ENCODE measurements around the gene DHX40. TPM values are rescaled to one million over a fixed set of nuclear protein-coding genes. Genes with fewer than 3 reads are reported as not detected.

The DHX40 gene
- polyA plus RNA-seq, 1 of the 3 experiments (the other 2 are of a cell fraction) = 33.8 TPM

GRCh38 chr17:59634632-59635541, 69.5 kb downstream of the DHX40 start:
- POLR2A ChIA-PET = interaction anchor here (1.6 kb wide), 1 partner anchor 15 kb away, joined by 8 read pairs; the partner anchor contains the start of gene CLTC

GRCh38 chr17:59637611-59638310, 72.4 kb downstream of the DHX40 start:
- H3K9ac ChIP-seq = no peak overlapping the region
- no peaks in the 10 kb centered on the region for H3K27me3 ChIP-seq (ENCODE audit: insufficient read depth)
- no peak for DNase-seq
- no peaks in the 10 kb centered on the region for H3K9me2 ChIP-seq
- ChIA-PET POLR2A (interaction anchor here (1.1 kb wide), 1 partner anchor 18 kb away, joined by 4 read pairs; the partner anchor contains the start of gene CLTC), CTCF (interaction anchor here (1.0 kb wide), 1 partner anchor 23 kb away, joined by 3 read pairs; no protein-coding TSS in a partner anchor)
- no peak overlapping the region for H3K4me2 ChIP-seq
- peaks cover 99% of the 10 kb centered on the region for H4K20me1 ChIP-seq (ENCODE audit: insufficient read depth)
- H3K9me3 ChIP-seq = no peaks in the 10 kb centered on the region
- no peak overlapping the region for H3K27ac ChIP-seq (ENCODE audit: low read depth in 2 of 2, low read length in 1 of 2)
- peaks cover 3 to 31% of the 10 kb centered on the region in 2 experiments for H3K4me1 ChIP-seq (ENCODE audit: control insufficient read depth in 1 of 2, insufficient read depth in 2 of 2, low read depth in 1 of 2, low read length in 1 of 2)
- TF ChIP-seq IRF3 (IDR thresholded peaks at IDR 0.05; ENCODE audit: low read depth, low read length) = no peak
- TF ChIP-seq, protein P1, sequence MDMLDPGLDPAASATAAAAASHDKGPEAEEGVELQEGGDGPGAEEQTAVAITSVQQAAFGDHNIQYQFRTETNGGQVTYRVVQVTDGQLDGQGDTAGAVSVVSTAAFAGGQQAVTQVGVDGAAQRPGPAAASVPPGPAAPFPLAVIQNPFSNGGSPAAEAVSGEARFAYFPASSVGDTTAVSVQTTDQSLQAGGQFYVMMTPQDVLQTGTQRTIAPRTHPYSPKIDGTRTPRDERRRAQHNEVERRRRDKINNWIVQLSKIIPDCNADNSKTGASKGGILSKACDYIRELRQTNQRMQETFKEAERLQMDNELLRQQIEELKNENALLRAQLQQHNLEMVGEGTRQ (IDR thresholded peaks at IDR 0.05; ENCODE audit: borderline replicate concordance, low read depth, low read length) = no peak
- TF ChIP-seq EZH2phosphoT487 (IDR thresholded peaks at IDR 0.05; ENCODE audit: borderline replicate concordance, low read depth) = no peak
- no peak for TF ChIP-seq NFIC (IDR thresholded peaks at IDR 0.05; ENCODE audit: borderline replicate concordance)
- H3K79me2 ChIP-seq (ENCODE audit: insufficient read depth) = peaks cover 100% of the 10 kb centered on the region
- 100% methylated on average over 1 of the region's 1 CpG for whole genome bisulfite sequencing (ENCODE audit: low lambda C conversion rate)
- H3K36me3 ChIP-seq (replicated peaks in 1 of 2; ENCODE audit: control insufficient read depth in 1 of 2, insufficient read depth in 2 of 2, low read length in 1 of 2) = peaks cover 0 to 23% of the 10 kb centered on the region in 2 experiments
- H3K4me3 ChIP-seq (ENCODE audit: low read depth in 2 of 2, low read length in 1 of 2) = no peak overlapping the region
- no peak overlapping the region for H2AFZ ChIP-seq (ENCODE audit: low read depth)
- peaks cover 18% of the 10 kb centered on the region for H3F3A ChIP-seq (replicated peaks; ENCODE audit: insufficient read depth)

More at GRCh38 chr17:59634632-59635541, 69.5 kb downstream of the DHX40 start:
- H3K4me1 ChIP-seq (ENCODE audit: control insufficient read depth in 1 of 2, insufficient read depth in 2 of 2, low read depth in 1 of 2, low read length in 1 of 2) = peaks cover 3 to 18% of the 10 kb centered on the region in 2 experiments
- H3K4me2 ChIP-seq = peak overlapping the region; percentile 6; the same call in 1 of the 2 replicates
- WGBS (ENCODE audit: low lambda C conversion rate) = 95% methylated on average over 3 of the region's 3 CpGs
- H3K4me3 ChIP-seq (ENCODE audit: low read depth in 2 of 2, low read length in 1 of 2) = no peak overlapping the region
- peaks cover 100% of the 10 kb centered on the region for H3K79me2 ChIP-seq (ENCODE audit: insufficient read depth)
- no peaks in the 10 kb centered on the region for H3K27me3 ChIP-seq (ENCODE audit: insufficient read depth)
- peak overlapping the region; percentile 8 to 24 for H3K27ac ChIP-seq (ENCODE audit: low read depth in 2 of 2, low read length in 1 of 2)
- H3K9me3 ChIP-seq = no peaks in the 10 kb centered on the region
- no peaks in the 10 kb centered on the region for H3K9me2 ChIP-seq
- CTCF ChIA-PET = interaction anchor here (1.0 to 1.9 kb wide), 5 partner anchors 9 to 15 kb away, joined by 3 to 4 read pairs (median 3); partner anchors contain the start of gene CLTC
- H3F3A ChIP-seq (replicated peaks; ENCODE audit: insufficient read depth) = peaks cover 12% of the 10 kb centered on the region
- DNase-seq = no peak
- TF ChIP-seq EZH2phosphoT487 (IDR thresholded peaks at IDR 0.05; ENCODE audit: borderline replicate concordance, low read depth) = no peak
- no peak for TF ChIP-seq RXRA (IDR thresholded peaks at IDR 0.05; ENCODE audit: borderline replicate concordance, low read depth)
- TF ChIP-seq, protein P2, sequence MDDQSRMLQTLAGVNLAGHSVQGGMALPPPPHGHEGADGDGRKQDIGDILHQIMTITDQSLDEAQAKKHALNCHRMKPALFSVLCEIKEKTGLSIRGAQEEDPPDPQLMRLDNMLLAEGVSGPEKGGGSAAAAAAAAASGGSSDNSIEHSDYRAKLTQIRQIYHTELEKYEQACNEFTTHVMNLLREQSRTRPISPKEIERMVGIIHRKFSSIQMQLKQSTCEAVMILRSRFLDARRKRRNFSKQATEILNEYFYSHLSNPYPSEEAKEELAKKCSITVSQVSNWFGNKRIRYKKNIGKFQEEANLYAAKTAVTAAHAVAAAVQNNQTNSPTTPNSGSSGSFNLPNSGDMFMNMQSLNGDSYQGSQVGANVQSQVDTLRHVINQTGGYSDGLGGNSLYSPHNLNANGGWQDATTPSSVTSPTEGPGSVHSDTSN (IDR thresholded peaks at IDR 0.05) = 0 out of 2 replicates have a peak, but pooled peaks have one; percentile 3
- peaks cover 99% of the 10 kb centered on the region for H4K20me1 ChIP-seq (ENCODE audit: insufficient read depth)
- no peak overlapping the region for H2AFZ ChIP-seq (ENCODE audit: low read depth)
- H3K9ac ChIP-seq = no peak overlapping the region
- H3K36me3 ChIP-seq (replicated peaks in 1 of 2; ENCODE audit: control insufficient read depth in 1 of 2, insufficient read depth in 2 of 2, low read length in 1 of 2) = peaks cover 0 to 34% of the 10 kb centered on the region in 2 experiments

All from SK-N-SH (cell line).